Mesenchymal stem cell (in vitro differentiated cells and primary cell): ENCODE measurements around the gene RRN3.
"Not testable (repeated sequence)": the region's sequence is repeated elsewhere in the genome, so short reads cannot be mapped to it uniquely, and the experiment has no call there.

Experiments used
- DNase-seq: peaks from one replicate; pipeline ENCODE4 v3.0.0-alpha.2; 2013
- H2AFZ ChIP-seq: one replicate; pipeline ENCODE4 v1.6.1; 2013; ENCODE audit warnings: low read depth, mild to moderate bottlenecking, control low read depth, inconsistent platforms, low read length, moderate library complexity
- H2AK5ac ChIP-seq: 2 replicates; pipeline ENCODE4 v1.6.1; 2013; ENCODE audit warnings: low read length, moderate library complexity, mild to moderate bottlenecking, inconsistent platforms; ENCODE audit not compliant: severe bottlenecking
- H2BK120ac ChIP-seq: one replicate; pipeline ENCODE4 v1.6.1; 2013; ENCODE audit warnings: low read depth, mild to moderate bottlenecking, inconsistent platforms, low read length, moderate library complexity
- H2BK12ac ChIP-seq, 2 experiments: one replicate each; pipeline ENCODE4 v1.6.1; 2013; ENCODE audit warnings: inconsistent platforms in 2 of 2, low read length in 2 of 2, mild to moderate bottlenecking in 2 of 2, moderate library complexity in 2 of 2, control low read depth in 1 of 2
- H2BK15ac ChIP-seq: one replicate; pipeline ENCODE4 v1.6.1; 2013; ENCODE audit warnings: mild to moderate bottlenecking, low read depth, inconsistent platforms; ENCODE audit not compliant: poor library complexity, severe bottlenecking
- H2BK5ac ChIP-seq: 2 replicates; pipeline ENCODE4 v1.6.1; 2013; ENCODE audit warnings: low read depth, mild to moderate bottlenecking, low read length, control low read depth, inconsistent platforms; ENCODE audit not compliant: poor library complexity, severe bottlenecking
- H3K14ac ChIP-seq, 2 experiments: one replicate each; pipeline ENCODE4 v1.6.1; 2013; ENCODE audit warnings: inconsistent platforms in 2 of 2, low read length in 2 of 2, control low read depth in 1 of 2, mild to moderate bottlenecking in 1 of 2, moderate library complexity in 1 of 2
- H3K18ac ChIP-seq, 2 experiments: one replicate each; pipeline ENCODE4 v1.6.1; 2013; ENCODE audit warnings: inconsistent platforms in 2 of 2, low read length in 2 of 2, control low read depth in 1 of 2, low read depth in 1 of 2, mild to moderate bottlenecking in 1 of 2
- H3K23ac ChIP-seq, 2 experiments: one replicate each; pipeline ENCODE4 v1.6.1; 2013; ENCODE audit warnings: inconsistent platforms in 2 of 2, low read length in 2 of 2, mild to moderate bottlenecking in 2 of 2, moderate library complexity in 2 of 2, control low read depth in 1 of 2
- H3K27ac ChIP-seq: 2 replicates; pipeline ENCODE4 v1.5.1; 2013; ENCODE audit warnings: mild to moderate bottlenecking, moderate library complexity, low read length, control low read depth, inconsistent platforms; ENCODE audit not compliant: poor library complexity, severe bottlenecking
- H3K27me3 ChIP-seq, 2 experiments: 2 replicates each; pipeline versions ENCODE4 v1.6.1 to v1.7.0; 2013; ENCODE audit warnings: low read length in 2 of 2, mild to moderate bottlenecking in 2 of 2, moderate library complexity in 2 of 2, control low read depth in 1 of 2, inconsistent platforms in 1 of 2; ENCODE audit not compliant: control insufficient read depth in 1 of 2, insufficient read depth in 1 of 2
- H3K36me3 ChIP-seq, 2 experiments: 2 replicates each; pipeline versions ENCODE4 v1.6.1 to v1.7.0; 2013; ENCODE audit warnings: low read length in 2 of 2, control low read depth in 1 of 2, inconsistent platforms in 1 of 2, low read depth in 1 of 2, mild to moderate bottlenecking in 1 of 2; ENCODE audit not compliant: insufficient read depth in 2 of 2, control insufficient read depth in 1 of 2
- H3K4ac ChIP-seq, 2 experiments: one replicate each; pipeline ENCODE4 v1.6.1; 2013; ENCODE audit warnings: inconsistent platforms in 2 of 2, low read length in 2 of 2, mild to moderate bottlenecking in 2 of 2, moderate library complexity in 2 of 2, control low read depth in 1 of 2, low read depth in 1 of 2
- H3K4me1 ChIP-seq: 2 replicates; pipeline ENCODE4 v1.6.1; 2013; ENCODE audit warnings: low read depth, low read length, control low read depth; ENCODE audit not compliant: control insufficient read depth, insufficient read depth
- H3K4me2 ChIP-seq: 2 replicates; pipeline ENCODE4 v1.6.1; 2013; ENCODE audit warnings: low read length, mild to moderate bottlenecking, inconsistent platforms; ENCODE audit not compliant: poor library complexity, severe bottlenecking
- H3K4me3 ChIP-seq, 2 experiments: 2 replicates each; pipeline versions ENCODE4 v1.5.1 to v1.7.0; 2013; ENCODE audit warnings: low read length in 2 of 2, mild to moderate bottlenecking in 2 of 2, control low read depth in 1 of 2, low read depth in 1 of 2; ENCODE audit not compliant: insufficient read depth in 1 of 2
- H3K79me1 ChIP-seq: replicated peaks from 2 replicates; pipeline ENCODE4 v1.6.1; 2013; ENCODE audit warnings: mild to moderate bottlenecking, control low read depth, low read length, inconsistent platforms; ENCODE audit not compliant: poor library complexity, severe bottlenecking
- H3K9ac ChIP-seq: 2 replicates; pipeline ENCODE4 v1.7.0; 2013; ENCODE audit warnings: mild to moderate bottlenecking, low read length, moderate library complexity
- H3K9me3 ChIP-seq: 2 replicates; pipeline ENCODE4 v1.7.0; 2013; ENCODE audit warnings: mild to moderate bottlenecking, low read length; ENCODE audit not compliant: control insufficient read depth
- H4K8ac ChIP-seq: one replicate; pipeline ENCODE4 v1.6.1; 2013; ENCODE audit warnings: inconsistent platforms, mild to moderate bottlenecking, low read length, moderate library complexity
- H4K91ac ChIP-seq: one replicate; pipeline ENCODE4 v1.6.1; 2013; ENCODE audit warnings: mild to moderate bottlenecking, low read length, inconsistent platforms
- WGBS: methylation state at CpG from one replicate; pipeline ENCODE4 v1.1.7; 2013; ENCODE audit warnings: mixed read lengths; 5-methylcytosine and 5-hydroxymethylcytosine counted together

RRN3 gene

GRCh38 chr16:15024858-15025199, 69.2 kb downstream of the RRN3 start:
- H3K4me3 ChIP-seq, H2BK5ac ChIP-seq, H2AFZ ChIP-seq, H3K23ac ChIP-seq, H2AK5ac ChIP-seq, H3K14ac ChIP-seq, H3K4me2 ChIP-seq, H3K4ac ChIP-seq, DNase-seq, H2BK120ac ChIP-seq, H3K27ac ChIP-seq, H3K27me3 ChIP-seq, H3K9me3 ChIP-seq: not testable (repeated sequence)
- H3K36me3 ChIP-seq = peaks cover 48 to 62% of the 10 kb centered on the region in 2 experiments
- H3K79me1 ChIP-seq = peaks cover 23% of the 10 kb centered on the region
- peak overlapping the region in 1 of 2 experiments; percentile 86 for H3K18ac ChIP-seq
- H4K8ac ChIP-seq = peak overlapping the region; percentile 19
- H2BK15ac ChIP-seq = peak overlapping the region; percentile 96
- H4K91ac ChIP-seq = peak overlapping the region; percentile 83
- peaks cover 11% of the 10 kb centered on the region for H3K4me1 ChIP-seq
- H3K9ac ChIP-seq = peak overlapping the region; percentile 31
- H2BK12ac ChIP-seq = peak overlapping the region in 1 of 2 experiments; percentile 100
- WGBS = 94% methylated on average over 1 of the region's 1 CpG

DNA sequence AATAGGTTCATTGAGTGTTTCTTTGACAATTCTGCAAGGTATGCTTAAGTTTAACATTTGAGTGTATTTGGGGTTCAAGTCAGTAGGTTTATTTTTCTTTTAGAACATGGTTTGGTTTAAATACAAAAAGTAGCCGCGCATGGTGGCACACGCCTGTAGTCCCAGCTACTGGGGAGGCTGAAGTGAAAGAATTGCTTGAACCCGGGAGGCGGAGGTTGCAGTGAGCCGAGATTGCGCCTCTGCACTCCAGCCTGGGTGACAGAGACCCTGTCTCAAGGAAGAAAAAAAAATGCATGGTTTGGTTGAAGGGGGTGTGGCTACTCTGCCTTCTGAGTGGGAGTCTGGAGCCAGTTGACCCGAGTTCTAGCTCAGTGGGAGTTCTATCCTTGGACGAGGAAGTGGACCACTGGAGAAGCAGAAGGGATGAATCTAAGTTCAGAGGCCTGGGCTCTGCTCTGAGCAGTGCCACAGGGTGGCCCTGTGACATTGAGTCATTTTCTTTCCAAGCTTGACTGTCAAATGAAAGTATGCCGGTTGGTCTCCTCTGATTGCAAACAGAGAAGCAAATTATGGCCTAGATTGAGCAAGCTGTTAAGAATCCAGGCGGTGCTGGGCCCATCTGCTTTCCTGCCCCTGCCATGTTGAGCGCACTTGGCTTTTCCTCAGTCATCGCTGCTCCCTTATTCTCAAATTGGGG, 70.5 kb downstream of the RRN3 start:
- not testable (repeated sequence) for H3K14ac ChIP-seq, H2AFZ ChIP-seq, H3K27me3 ChIP-seq, H2BK15ac ChIP-seq, H3K4me3 ChIP-seq, H3K23ac ChIP-seq, H2BK5ac ChIP-seq, H3K9me3 ChIP-seq, H3K9ac ChIP-seq, H2BK120ac ChIP-seq, H2BK12ac ChIP-seq, H2AK5ac ChIP-seq, H3K27ac ChIP-seq, H3K4me1 ChIP-seq, H3K4me2 ChIP-seq
- peaks cover 43 to 63% of the 10 kb centered on the region in 2 experiments for H3K36me3 ChIP-seq
- peak overlapping the region in 1 of 2 experiments; percentile 85 for H3K4ac ChIP-seq
- 94% methylated on average over 13 of the region's 13 CpGs for WGBS
- peaks cover 23% of the 10 kb centered on the region for H3K79me1 ChIP-seq
- peak overlapping the region; percentile 37 for H4K8ac ChIP-seq
- H4K91ac ChIP-seq = peak overlapping the region; percentile 46
- H3K18ac ChIP-seq = peak overlapping the region in 1 of 2 experiments; percentile 49
- peak; percentile 51 for DNase-seq

DNA sequence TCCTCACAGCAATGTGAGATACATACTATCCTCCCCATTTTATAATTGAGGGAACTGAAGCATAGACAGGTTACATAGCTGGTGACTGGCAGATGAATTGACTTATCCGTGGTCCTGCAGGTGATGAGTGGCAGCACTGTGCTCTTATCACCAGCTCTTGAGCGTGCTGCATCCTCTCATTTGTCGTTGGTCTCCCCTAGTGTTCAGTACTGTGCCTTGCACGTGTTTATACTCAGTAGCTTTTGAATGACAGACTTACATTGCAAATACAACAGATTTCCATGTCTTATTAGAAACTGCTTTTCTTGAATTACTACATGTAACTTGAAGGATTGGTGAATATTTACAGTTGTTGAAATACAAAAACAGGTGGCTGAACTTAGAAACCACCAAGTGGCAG, 71.9 kb downstream of the RRN3 start:
- not testable (repeated sequence) for H3K23ac ChIP-seq, H3K14ac ChIP-seq, H2BK120ac ChIP-seq, H3K4me2 ChIP-seq, H2BK15ac ChIP-seq, H2AK5ac ChIP-seq, H2BK5ac ChIP-seq, H4K8ac ChIP-seq, H3K9ac ChIP-seq, H3K4me1 ChIP-seq, H4K91ac ChIP-seq, H2AFZ ChIP-seq, H3K27ac ChIP-seq, H3K9me3 ChIP-seq, H3K4me3 ChIP-seq, H3K27me3 ChIP-seq
- Histone ChIP-seq H3K36me3 (peaks cover 37 to 57% of the 10 kb centered on the region in 2 experiments), H3K79me1 (peaks cover 22% of the 10 kb centered on the region), H3K4ac (peak overlapping the region in 1 of 2 experiments; percentile 49), H3K18ac (peak overlapping the region in 1 of 2 experiments; percentile 75), H2BK12ac (peak overlapping the region; percentile 75 to 90)
- WGBS = 36% methylated on average over 3 of the region's 4 CpGs
- DNase-seq = peak; percentile 64

DNA sequence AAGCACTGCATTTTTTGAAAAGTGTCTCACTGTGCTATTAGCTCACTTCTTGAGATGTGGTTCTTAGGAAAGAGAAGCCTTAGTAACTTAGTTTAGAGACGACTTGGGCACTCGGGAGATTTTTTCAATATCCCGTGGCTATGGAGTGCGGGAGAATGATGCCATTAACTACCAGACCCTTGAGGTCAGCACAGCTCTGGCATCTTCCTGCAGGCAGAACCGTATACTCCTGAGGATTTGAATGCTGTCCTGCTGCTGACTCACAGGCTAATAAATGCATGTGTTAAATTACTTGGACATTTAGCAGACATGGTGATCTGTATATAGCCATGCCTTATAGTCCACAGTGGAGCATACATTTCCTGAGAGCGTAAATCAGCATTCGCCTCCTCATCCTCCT, 72.6 kb downstream of the RRN3 start:
- H4K91ac ChIP-seq, H3K23ac ChIP-seq, H3K27me3 ChIP-seq, H3K9me3 ChIP-seq, H3K14ac ChIP-seq, H3K4me3 ChIP-seq, H3K4me2 ChIP-seq, H4K8ac ChIP-seq, H3K4ac ChIP-seq, H2BK12ac ChIP-seq, H2AFZ ChIP-seq, H2AK5ac ChIP-seq, H3K4me1 ChIP-seq, H2BK15ac ChIP-seq, H2BK5ac ChIP-seq, H2BK120ac ChIP-seq: not testable (repeated sequence)
- Histone ChIP-seq H3K18ac (peak overlapping the region in 1 of 2 experiments; percentile 55), H3K79me1 (peaks cover 19% of the 10 kb centered on the region), H3K9ac (peak overlapping the region; percentile 50), H3K36me3 (peaks cover 36 to 55% of the 10 kb centered on the region in 2 experiments), H3K27ac (peak overlapping the region; percentile 36)
- peak; percentile 96 for DNase-seq
- 4% methylated on average over 7 of the region's 7 CpGs for WGBS
